Left ventricle myocardium inferior (tissue), 1 donor: Measurements from ENCODE around the gene CNTNAP2. TPM values are rescaled to one million over a fixed set of nuclear protein-coding genes. Genes with fewer than 3 reads are reported as not detected.

Experiments
- DNase-seq: peaks from one replicate; pipeline ENCODE4 v3.0.0-alpha.2; 2020
- H3K27ac ChIP-seq: fragments of 200-600 bp; replicated peaks from 2 replicates; pipeline ENCODE4 v1.8.0; 2021
- H3K27me3 ChIP-seq: fragments of 200-600 bp; 2 replicates; pipeline ENCODE4 v1.8.0; 2021; ENCODE audit warnings: low read depth
- H3K36me3 ChIP-seq: fragments of 200-600 bp; 2 replicates; pipeline ENCODE4 v1.8.0; 2021
- H3K4me1 ChIP-seq: fragments of 200-600 bp; 2 replicates; pipeline ENCODE4 v1.8.0; 2021
- H3K4me3 ChIP-seq: fragments of 200-600 bp; 2 replicates; pipeline ENCODE4 v1.8.0; 2021; ENCODE audit warnings: mild to moderate bottlenecking, moderate library complexity
- H3K9me3 ChIP-seq: fragments of 200-600 bp; replicated peaks from 2 replicates; pipeline ENCODE4 v1.8.0; 2021
- intact Hi-C: fragments of 100-400 bp; cut with micrococcal nuclease; formaldehyde crosslinking; loops from one replicate; pipeline ENCODE4 v1.11.0; 2022
- total RNA-seq: library from RNA; stranded (reverse); fragmentation: NEBNext Ultra II Directional; extraction: Animal tissue kit (Norgen Biotek cat#: 25700); gene quantifications from one replicate; pipeline ENCODE4 v1.2.1, GENCODE V29; 2021
- TF ChIP-seq, protein P1 (sequence below): fragments of 200-600 bp; IDR thresholded peaks from 2 replicates; pipeline ENCODE4 v1.8.0; 2021; ENCODE audit warnings: antibody characterized with exemption, mild to moderate bottlenecking, borderline replicate concordance
- donor health status: DM: no; HTN: yes; CAD: no; lungs with severe emphysema.

CNTNAP2 gene
- total RNA-seq, 1 donor from 2014 or later, result 0.99 TPM

DNA sequence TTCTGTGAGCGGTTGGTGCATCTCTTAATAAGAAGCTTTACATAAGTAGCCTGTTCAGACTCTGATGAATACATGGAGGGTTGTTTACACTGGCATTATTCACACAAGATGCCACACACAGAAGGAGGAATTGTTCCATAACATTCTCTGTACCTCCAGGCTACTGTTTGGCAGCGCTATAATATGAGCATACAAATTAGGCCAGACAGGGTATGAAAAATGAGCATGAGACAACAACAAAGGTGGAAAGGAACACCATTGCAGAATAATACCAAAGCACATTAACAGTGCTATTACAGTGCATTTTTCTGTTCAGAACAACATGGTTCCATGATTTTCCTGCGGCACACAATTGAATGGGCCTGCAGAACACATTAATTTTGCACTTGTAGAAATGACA is 2056.8 kb downstream of the CNTNAP2 start:
- no peak for DNase-seq
- no peaks in the 10 kb centered on the region for H3K27me3 ChIP-seq
- H3K36me3 ChIP-seq, result no peaks in the 10 kb centered on the region
- no peak overlapping the region for H3K4me3 ChIP-seq
- H3K27ac ChIP-seq, result no peak overlapping the region
- no peaks in the 10 kb centered on the region for H3K9me3 ChIP-seq
- intact Hi-C loops, result no loop called here
- H3K4me1 ChIP-seq, result no peaks in the 10 kb centered on the region
- TF ChIP-seq, protein P1, sequence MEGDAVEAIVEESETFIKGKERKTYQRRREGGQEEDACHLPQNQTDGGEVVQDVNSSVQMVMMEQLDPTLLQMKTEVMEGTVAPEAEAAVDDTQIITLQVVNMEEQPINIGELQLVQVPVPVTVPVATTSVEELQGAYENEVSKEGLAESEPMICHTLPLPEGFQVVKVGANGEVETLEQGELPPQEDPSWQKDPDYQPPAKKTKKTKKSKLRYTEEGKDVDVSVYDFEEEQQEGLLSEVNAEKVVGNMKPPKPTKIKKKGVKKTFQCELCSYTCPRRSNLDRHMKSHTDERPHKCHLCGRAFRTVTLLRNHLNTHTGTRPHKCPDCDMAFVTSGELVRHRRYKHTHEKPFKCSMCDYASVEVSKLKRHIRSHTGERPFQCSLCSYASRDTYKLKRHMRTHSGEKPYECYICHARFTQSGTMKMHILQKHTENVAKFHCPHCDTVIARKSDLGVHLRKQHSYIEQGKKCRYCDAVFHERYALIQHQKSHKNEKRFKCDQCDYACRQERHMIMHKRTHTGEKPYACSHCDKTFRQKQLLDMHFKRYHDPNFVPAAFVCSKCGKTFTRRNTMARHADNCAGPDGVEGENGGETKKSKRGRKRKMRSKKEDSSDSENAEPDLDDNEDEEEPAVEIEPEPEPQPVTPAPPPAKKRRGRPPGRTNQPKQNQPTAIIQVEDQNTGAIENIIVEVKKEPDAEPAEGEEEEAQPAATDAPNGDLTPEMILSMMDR, result no peak

GRCh38 chr7:148174376-148174775 is 2057.8 kb downstream of the CNTNAP2 start:
- Histone ChIP-seq H3K27me3 (no peaks in the 10 kb centered on the region), H3K4me1 (no peaks in the 10 kb centered on the region), H3K27ac (no peak overlapping the region), H3K4me3 (no peak overlapping the region), H3K36me3 (no peaks in the 10 kb centered on the region), H3K9me3 (no peaks in the 10 kb centered on the region)
- intact Hi-C loops, result no loop called here
- TF ChIP-seq, protein P1, result no peak
- DNase-seq, result no peak

- DNase-seq, result no peak
- intact Hi-C loops, result no loop called here
- no peak overlapping the region for H3K27ac ChIP-seq
- H3K9me3 ChIP-seq, result no peaks in the 10 kb centered on the region
- H3K4me1 ChIP-seq, result no peaks in the 10 kb centered on the region
- no peaks in the 10 kb centered on the region for H3K36me3 ChIP-seq
- TF ChIP-seq, protein P1, result no peak
- no peak overlapping the region for H3K4me3 ChIP-seq
- H3K27me3 ChIP-seq, result no peaks in the 10 kb centered on the region
Observed at GRCh38 chr7:148175512-148175911, 2058.9 kb downstream of the CNTNAP2 start.

GRCh38 chr7:148177972-148178371 is 2061.4 kb downstream of the CNTNAP2 start:
- no peak for DNase-seq
- no peaks in the 10 kb centered on the region for H3K27me3 ChIP-seq

DNA sequence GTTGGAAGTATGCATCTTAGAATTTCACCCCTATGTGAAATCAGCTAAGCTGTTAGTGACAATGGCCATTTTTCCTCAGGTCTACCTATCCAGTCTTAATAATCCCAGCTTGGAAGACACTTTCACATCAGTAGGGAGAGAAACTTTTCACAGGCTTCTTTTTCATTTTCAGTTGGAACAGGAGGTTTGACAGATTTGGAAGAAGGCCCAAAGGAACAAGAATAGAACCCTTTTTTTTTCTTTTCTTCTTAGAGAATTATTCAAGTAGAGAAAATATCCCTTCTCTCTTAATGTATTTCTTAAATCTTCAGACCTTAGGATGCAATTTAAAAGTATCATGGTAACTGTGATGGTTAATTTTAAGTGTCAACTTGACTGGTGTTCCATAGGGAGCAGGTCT is 2063.5 kb downstream of the CNTNAP2 start:
- intact Hi-C loops, result no loop called here
- TF ChIP-seq, protein P1, result no peak
- no peak for DNase-seq
- Histone ChIP-seq H3K9me3 (no peaks in the 10 kb centered on the region), H3K36me3 (no peaks in the 10 kb centered on the region), H3K27me3 (no peaks in the 10 kb centered on the region), H3K4me1 (peaks cover 5% of the 10 kb centered on the region), H3K4me3 (no peak overlapping the region), H3K27ac (no peak overlapping the region)

More at GRCh38 chr7:148177972-148178371, 2061.4 kb downstream of the CNTNAP2 start:
- no peak overlapping the region for H3K27ac ChIP-seq
- H3K9me3 ChIP-seq, result no peaks in the 10 kb centered on the region
- TF ChIP-seq, protein P1, result no peak
- peaks cover 5% of the 10 kb centered on the region for H3K4me1 ChIP-seq
- intact Hi-C loops, result no loop called here
- no peak overlapping the region for H3K4me3 ChIP-seq
- H3K36me3 ChIP-seq, result no peaks in the 10 kb centered on the region

- no peak overlapping the region for H3K4me3 ChIP-seq
- no peaks in the 10 kb centered on the region for H3K9me3 ChIP-seq
- no peak overlapping the region for H3K27ac ChIP-seq
- peaks cover 5% of the 10 kb centered on the region for H3K4me1 ChIP-seq
- peak; percentile 13 for DNase-seq
- no peaks in the 10 kb centered on the region for H3K27me3 ChIP-seq
- TF ChIP-seq, protein P1, result no peak
- intact Hi-C loops, result no loop called here
- H3K36me3 ChIP-seq, result no peaks in the 10 kb centered on the region
Observed at GRCh38 chr7:148182264-148182663, 2065.7 kb downstream of the CNTNAP2 start.
